Brain pericyte (primary cell): ENCODE results near the gene CAMK2N1.
"Not testable (repeated sequence)": the region's sequence is repeated elsewhere in the genome, so short reads cannot be mapped to it uniquely, and the experiment has no call there.

Experiments used
- DNase-seq: peaks from one replicate; pipeline ENCODE4 v3.0.0-alpha.2; 2012; ENCODE audit warnings: low read depth, low spot score

Gene CAMK2N1

DNA sequence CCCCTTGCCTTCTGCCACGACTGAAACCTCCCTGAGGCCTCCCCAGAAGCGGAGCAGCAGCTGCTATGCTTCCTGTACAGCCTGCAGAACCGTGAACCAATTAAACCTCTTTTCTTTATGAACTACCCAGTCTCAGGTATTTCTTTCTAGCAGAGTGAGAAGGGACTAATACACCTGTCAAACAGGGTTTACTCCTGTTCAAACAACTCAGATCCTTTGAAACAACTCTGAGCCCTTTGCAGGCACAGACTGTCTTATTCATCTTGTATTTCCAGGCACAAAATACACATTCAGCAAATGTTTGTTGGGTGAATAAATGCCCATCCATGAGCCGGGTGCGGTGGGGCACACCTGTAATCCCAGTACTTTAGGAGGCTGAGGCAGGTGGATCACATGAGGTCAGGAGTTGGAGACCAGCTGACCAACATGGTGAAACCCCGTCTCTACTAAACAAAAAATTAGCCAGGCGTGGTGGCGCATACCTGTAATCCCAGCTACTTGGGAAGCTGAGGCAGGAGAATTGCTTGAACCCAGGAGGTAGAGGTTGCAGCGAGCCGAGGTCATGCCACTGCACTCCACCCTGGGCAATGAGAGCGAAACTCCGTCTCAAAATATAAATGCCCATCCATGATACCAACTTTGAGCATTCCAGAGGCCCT is 10.8 kb upstream of the CAMK2N1 start:
- not testable (repeated sequence) for DNase-seq

DNA sequence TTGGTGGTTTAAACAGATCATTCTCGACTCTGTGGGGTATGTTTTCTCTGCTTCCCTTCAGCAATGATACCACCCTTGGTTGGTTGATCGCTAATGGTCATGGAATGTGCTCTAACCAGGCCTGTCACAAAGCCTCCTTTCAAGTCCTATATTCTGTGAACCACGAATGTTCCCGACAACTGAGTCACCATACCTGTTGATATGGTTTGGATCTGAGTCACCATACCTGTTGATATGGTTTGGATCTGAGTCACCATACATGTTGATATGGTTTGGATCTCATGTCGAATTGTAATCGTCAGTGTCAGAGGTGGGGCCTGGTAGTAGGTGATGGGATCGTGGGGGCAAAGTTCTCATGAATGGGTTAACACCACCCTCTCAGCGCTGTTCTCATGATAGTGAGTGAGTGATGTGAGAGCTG is 10.2 kb upstream of the CAMK2N1 start:
- DNase-seq: no peak

- no peak for DNase-seq
These were observed 9.7 kb upstream of the CAMK2N1 start for GRCh38 chr1:20495661-20496060.

DNA sequence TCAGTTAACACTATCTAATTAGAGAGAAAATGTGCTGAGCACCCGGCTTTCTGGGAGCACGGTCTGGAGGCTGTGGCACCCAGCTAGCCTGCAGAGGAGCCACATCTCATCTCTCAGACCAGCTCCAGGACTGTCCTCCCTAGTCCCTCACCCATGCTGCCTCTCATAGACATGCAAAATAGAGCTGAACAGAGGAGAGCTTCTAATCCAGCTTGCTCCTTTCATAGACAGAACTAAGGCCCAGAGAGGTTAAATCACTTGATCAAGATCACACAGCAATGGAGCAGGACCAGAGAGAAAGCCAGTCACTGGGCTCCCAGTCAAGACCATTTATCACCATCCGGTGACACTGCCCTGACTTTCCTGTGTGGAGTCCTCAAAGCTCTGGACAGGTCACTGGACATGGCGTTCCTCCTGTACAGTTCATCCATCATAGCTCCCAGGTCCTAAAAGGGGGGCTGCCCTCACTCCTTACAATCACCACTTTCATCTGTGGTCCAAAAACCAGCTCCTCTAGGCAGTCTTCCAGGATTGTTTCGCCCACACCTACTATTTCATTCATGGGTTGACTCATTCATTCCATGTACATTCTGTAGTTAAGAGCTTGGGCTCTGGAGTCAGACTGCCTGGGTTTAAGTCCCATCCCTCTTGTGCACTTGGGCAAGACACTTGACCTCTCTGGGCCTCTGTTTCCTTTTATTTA is 8.8 kb upstream of the CAMK2N1 start:
- DNase-seq: no peak

GRCh38 chr1:20493839-20494608 is 8.0 kb upstream of the CAMK2N1 start:
- peak; percentile 74 for DNase-seq

GRCh38 chr1:20493309-20493708 is 7.3 kb upstream of the CAMK2N1 start:
- DNase-seq: no peak

DNA sequence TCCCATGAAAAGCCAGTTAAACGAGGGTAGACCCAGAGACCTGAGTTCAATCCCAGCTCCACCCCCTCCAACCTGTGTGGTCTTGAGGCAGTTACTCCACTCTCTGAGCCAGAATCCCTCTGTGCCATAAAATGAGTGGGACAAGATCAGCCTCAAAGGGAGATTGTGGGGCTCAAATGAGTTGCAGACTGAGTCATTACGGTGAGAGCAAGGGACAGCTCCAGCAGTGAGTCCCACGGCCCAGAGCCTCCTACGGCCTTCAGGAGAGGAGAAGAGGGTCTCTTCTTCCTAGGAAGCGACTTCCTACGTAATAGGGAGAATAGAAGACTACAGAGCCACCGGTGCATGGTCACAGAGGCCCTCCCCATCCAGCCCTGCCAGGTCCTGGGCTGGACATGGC is 6.7 kb upstream of the CAMK2N1 start:
- no peak for DNase-seq

GRCh38 chr1:20491866-20492265 is 5.9 kb upstream of the CAMK2N1 start:
- no peak for DNase-seq

- no peak for DNase-seq
These were observed 5.2 kb upstream of the CAMK2N1 start for GRCh38 chr1:20491178-20491577.

GRCh38 chr1:20487236-20487590 is 1.2 kb upstream of the CAMK2N1 start:
- no peak for DNase-seq

GRCh38 chr1:20486457-20487235 is 636 bp upstream of the CAMK2N1 start:
- no peak for DNase-seq

DNA sequence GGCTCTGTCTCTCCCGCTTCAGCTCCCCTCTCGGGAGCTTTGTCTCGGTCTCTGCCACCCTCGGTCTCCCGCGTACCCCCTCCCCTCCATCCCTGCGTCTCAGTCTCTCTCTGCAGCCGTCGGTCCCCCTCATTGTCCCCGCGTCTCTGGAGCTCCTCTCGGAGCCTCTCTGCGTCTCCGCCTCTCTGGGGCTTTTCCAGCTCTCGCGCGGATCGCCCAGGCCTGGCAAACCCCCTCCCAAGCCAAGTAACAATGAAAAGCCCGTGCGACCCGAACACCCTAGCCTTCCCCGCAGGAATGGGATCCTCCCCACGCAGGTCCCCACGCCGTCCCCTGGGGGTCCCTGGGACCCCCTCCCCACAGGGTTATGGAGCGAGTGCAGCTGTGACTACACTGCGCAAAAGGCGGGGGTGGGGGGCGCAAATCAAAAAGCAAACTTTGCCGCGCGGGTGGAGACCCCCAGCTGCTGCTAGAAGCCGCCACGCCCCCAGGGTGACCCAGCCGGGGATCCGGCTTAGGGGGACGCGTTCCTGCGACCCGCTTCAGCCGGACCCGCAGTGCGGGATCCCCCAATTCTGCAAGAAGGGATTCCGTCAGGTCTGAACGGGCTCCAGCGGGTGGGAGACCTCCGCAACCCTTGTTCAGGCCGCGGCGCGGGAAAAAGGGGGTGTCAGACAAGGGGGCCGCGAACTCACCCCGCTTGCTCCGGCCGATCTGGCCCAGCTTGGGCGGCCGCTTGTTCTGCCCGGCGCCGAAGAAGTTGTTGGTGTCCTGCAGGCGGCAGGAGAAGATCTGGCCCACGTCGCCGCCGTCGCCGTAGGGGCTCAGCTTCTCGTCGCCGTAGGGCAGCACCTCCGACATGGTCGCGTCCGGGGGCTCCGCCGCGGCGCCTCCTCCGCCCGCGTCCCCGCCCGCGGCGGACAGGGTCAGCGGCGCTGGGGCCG is 1.2 kb downstream of the CAMK2N1 start:
- DNase-seq: no peak

- no peak for DNase-seq
These were observed 2.0 kb downstream of the CAMK2N1 start for GRCh38 chr1:20483833-20484518.

DNA sequence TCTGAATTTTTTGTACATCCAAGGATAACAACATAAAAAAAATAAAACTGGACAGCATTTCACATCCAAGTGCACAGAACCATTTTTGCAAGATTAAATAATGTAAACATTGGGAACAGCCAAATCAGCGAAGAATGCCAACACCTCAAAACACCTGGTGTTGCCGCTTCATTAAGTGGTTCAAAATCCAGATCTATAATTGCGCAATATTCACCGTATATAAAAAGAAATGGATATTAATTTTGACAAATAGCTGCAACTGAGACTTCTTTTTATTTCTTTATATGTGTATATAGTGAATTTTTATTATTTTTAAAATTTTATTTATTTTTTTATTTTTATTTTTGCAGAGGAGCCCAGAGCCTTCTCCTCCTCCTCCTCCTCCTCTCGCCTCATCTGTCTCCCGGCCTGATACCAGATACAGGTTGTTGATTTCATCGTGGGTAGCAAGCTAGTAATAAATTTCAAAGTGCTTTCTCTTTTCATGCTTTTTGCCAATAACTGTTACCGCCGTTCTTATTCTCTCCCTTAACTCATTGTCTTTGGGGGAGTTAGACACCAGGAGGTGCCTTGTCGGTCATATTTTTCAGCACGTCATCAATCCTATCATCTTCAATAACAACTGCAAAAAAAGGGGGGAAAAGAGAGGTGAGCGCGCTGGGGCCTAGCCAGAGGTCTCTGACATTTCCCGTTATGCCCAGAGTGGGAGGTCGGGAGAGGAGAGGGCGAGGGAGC is 2.7 kb downstream of the CAMK2N1 start:
- no peak for DNase-seq

GRCh38 chr1:20481643-20482498 is 4.1 kb downstream of the CAMK2N1 start:
- no peak for DNase-seq

GRCh38 chr1:20480951-20481617 is 4.9 kb downstream of the CAMK2N1 start:
- no peak for DNase-seq

- no peak for DNase-seq
These were observed 5.6 kb downstream of the CAMK2N1 start for GRCh38 chr1:20480243-20480944.
